SIG-M5 treated with dmso at 0.1 percent for 504 hours (cell line): Measurements from ENCODE around the gene AGBL4.

ENCODE experiments used
- DNase-seq: peaks from one replicate; lab custom pipeline; 2025; ENCODE audit not compliant: unreplicated experiment; lab: John Stamatoyannopoulos, UW

AGBL4 gene

GRCh38 chr1:48673332-48674105 is 1350.2 kb downstream of the AGBL4 start:
- DNase-seq: peak; percentile 15

DNA sequence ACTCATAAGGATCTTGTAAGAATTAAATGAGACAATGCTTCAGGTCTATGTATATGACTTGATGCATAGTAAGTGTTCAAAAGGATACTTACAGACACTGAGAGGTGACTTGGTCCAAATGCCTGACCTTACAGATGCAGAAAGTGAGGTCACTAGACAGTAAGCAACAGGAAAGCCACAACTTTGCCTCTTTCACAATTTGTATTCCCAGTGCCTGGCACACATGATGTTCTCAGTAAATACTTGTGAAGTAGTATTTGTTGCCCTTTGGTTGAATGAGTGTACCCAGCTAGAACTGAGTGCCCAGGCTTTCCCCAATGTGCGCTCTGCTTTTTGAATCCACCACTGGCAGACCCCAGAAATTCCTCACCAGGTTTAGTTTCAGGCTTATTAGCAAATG is 1352.2 kb downstream of the AGBL4 start:
- DNase-seq: no peak

- DNase-seq: no peak
Measured at GRCh38 chr1:48670234-48671020, 1353.3 kb downstream of the AGBL4 start.

DNA sequence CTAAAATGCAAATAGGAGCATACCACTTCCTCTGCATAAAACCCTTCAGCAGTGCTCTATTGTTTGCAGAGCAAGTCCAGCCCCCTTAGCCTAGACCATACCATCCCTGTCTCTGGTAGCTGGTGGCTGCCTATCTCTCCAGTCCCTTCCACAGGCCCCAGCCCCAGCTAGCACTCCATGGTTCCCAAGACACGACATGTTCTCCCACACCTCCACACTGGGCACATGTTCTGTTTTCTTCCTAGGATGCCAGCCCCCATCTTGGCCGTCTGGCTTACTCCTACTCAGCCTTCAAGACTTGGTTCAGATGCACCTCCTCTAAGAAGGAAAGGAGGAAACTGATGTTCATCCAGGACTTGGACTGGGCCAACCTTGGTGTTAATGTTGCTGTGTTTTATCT is 1355.4 kb downstream of the AGBL4 start:
- DNase-seq: no peak

- no peak for DNase-seq
Measured at GRCh38 chr1:48667782-48668181, 1356.0 kb downstream of the AGBL4 start.

DNA sequence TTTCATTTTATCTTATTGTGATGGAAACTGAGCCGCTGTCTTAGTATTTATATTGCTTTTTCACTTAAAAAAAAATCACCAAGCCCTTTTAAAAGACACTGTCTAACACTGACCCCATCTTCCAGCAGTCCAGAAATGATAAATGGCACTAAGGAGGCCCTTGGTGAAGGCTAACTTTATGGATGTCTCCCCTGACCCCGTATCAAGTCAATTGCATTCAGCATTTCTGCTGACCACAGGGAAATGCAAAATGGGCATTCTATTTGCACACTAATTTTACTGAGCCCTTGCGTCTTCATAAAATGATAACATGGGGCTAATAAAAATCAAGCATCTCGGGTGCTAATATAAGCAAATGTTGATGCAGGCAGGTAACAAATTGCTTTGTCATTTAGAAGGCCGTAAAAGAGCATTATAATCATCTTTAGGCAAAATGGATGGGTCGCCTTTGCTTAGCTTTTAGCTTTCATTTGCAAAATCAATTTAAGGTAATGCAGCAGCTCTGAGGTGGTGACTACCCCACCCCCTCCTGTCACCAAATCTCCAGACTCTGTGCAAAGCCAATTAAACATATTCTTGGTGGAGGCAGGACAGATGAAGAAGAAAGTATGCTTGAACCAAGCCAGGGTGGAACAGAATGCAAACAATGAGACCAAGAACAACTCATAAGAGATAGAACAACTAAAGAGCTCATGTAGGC is 1357.9 kb downstream of the AGBL4 start:
- no peak for DNase-seq

GRCh38 chr1:48661726-48662463 is 1361.9 kb downstream of the AGBL4 start:
- peak; percentile 47 for DNase-seq

DNA sequence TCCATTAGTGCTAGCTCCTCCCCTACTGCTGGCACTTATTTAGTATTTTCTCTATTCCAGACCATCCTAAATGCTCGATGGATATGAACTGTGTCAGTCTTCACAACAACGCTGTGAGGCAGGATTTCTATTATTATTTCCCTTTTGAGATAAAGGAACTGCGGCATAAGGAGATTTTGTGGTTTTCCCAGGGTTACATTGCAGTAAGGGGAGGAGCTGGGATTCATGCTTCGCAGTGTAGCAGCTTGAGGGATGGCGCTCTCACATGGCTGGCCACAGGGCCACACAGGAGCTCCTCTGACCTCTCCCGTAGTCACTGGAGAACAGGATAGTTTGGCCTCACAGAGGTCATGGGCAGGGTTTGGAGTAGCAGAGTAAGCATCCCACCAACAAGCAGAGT is 1364.0 kb downstream of the AGBL4 start:
- no peak for DNase-seq

- no peak for DNase-seq
Measured at GRCh38 chr1:48657413-48657812, 1366.3 kb downstream of the AGBL4 start.

DNA sequence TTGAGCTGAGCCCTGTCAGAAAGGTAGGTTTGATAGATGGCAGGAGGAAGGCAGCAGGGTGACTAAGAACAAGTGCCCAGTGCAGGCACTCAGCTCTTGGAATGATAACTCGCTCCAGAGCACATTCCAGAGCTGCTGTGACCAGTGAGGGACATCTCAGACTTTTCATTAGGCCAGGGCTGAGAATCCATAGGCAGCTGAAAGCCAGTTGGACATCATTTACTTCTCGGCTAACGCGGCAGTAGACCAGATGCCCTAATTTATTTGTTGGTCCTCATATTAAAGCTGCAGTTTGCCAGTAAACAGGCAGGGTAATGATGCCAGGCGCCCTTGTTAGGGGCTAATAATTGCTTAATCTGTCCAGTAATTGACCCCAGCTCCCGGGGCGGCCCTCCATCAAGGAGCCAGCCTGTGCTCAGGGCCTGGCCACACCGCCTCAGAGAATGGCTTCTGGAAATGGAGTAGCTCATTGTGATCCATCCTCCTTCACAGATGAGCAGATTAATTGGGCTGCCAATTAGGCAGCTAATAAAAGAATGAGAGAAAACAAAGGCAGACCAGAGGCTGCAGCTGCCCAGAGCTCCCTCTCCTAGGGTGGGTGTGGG is 1369.0 kb downstream of the AGBL4 start:
- no peak for DNase-seq

GRCh38 chr1:48652334-48652733 is 1371.4 kb downstream of the AGBL4 start:
- no peak for DNase-seq

GRCh38 chr1:48649880-48650279 is 1373.9 kb downstream of the AGBL4 start:
- DNase-seq: no peak

DNA sequence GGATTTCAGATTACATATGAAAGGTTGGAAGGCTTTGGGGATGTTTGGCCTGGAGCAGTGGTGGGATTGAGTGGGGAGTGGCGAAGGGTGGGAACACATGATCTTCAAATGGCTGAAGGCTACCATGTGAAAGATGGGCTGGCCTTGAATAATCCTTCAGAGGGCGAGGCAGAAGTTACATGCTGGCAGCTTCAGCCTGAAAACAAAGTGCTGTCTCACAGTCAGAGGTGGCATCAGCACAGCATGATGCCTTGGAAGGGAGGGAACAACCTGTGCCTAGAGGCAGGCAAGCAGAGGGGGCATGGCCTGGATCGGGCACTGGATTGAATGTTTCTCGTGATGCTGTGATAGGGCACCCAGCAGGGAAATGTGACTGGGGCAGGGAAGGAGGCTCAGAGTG is 1377.9 kb downstream of the AGBL4 start:
- no peak for DNase-seq

DNA sequence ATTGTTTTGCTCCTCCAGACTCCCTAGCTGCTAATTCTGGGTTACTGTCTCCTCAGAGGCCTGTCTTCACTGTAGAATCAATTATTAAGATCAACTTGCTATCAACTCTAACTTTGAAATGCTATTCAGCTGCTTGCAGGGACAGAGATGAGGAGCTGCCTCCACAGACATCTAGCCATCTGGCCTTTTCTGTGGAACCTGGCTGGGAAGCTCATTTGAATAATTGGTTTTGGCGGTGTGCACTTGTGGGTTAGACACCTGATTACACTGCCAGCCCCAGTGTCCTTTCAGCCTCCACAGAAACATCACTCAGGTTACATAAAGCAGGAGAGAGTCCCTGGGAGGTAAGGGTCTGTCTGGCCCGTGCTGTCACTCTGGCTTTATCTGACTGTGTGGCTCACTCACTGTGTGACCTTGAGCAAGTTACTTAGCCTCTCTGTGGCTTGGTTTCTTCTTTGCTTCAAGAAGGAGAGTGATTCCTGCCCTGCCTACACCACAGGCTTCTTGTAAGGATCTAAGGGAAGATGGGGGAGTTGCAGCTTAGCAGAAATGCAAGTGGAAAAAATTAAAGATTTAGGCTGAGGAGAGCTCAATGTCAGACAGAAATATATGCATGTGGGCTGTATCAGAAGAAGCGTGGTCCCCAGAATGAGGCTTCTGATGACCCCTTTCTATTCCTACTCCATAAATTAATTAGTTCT is 1378.7 kb downstream of the AGBL4 start:
- no peak for DNase-seq

DNA sequence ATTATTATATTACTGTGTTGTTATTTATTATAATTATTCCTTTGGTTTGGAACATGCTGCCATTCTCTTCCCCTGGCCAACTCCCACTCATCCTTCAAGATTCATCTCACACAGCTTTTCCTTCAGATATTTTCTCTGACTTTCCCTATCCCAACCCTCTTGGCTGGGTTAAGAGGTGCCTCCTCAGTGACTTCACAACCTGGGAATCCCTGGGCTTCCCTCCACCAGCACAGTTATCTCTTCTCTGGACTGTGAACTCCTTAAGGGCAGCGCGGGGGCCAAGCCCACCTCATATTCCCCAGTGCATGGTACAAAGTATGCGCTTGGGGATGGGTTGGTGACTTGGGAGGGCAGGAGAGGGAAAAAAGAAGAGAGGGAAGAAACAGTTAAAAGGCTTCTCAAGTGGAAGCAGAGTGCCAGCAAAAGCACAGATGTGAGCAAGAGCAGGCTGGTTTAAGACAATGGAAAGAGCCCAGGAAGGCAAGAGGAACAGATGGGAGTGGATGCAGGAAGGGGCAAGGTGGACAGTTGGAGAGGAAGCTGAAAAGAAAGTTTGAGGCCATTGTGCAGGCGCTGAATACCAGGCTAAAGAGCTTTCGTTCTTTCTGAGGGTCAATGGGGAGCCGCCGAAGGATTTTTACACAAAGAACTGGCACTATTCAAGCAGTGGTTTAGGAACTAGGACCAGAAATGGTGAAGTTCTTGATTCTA is 1379.4 kb downstream of the AGBL4 start:
- no peak for DNase-seq

GRCh38 chr1:48643193-48643592 is 1380.6 kb downstream of the AGBL4 start:
- DNase-seq: no peak

GRCh38 chr1:48640836-48641492 is 1382.8 kb downstream of the AGBL4 start:
- DNase-seq: no peak

GRCh38 chr1:48629867-48630266 is 1393.9 kb downstream of the AGBL4 start:
- DNase-seq: no peak

- DNase-seq: no peak
Measured at GRCh38 chr1:48627486-48627885, 1396.3 kb downstream of the AGBL4 start.
